Testis (tissue), 3 donors: ENCODE results near the gene TBCA. TPM values are rescaled to one million over a fixed set of nuclear protein-coding genes. Genes with fewer than 3 reads are reported as not detected.

ENCODE experiments used
- DNase-seq: peaks from one replicate; pipeline ENCODE4 v3.0.0-alpha.2; 2019
- H3K27ac ChIP-seq, 2 donors: fragments of 200-600 bp; sonication (generic); one replicate each; pipeline ENCODE4 v1.5.1; 2019
- H3K27me3 ChIP-seq: fragments of 200-600 bp; sonication (generic); one replicate; pipeline ENCODE4 v1.5.1; 2019
- H3K36me3 ChIP-seq: fragments of 200-600 bp; sonication (generic); one replicate; pipeline ENCODE4 v1.5.1; 2017; ENCODE audit warnings: low read depth; ENCODE audit errors: missing control alignments
- H3K4me1 ChIP-seq: fragments of 200-600 bp; sonication (generic); one replicate; pipeline ENCODE4 v1.5.1; 2019
- H3K4me3 ChIP-seq, 2 donors: fragments of 200-600 bp; sonication (generic); one replicate each; pipeline ENCODE4 v1.5.1; 2017 to 2019
- H3K9me3 ChIP-seq: fragments of 200-600 bp; sonication (generic); one replicate; pipeline ENCODE4 v1.5.1; 2017
- POLR2A ChIP-seq: fragments of 450-650 bp; IDR thresholded peaks from one replicate; pipeline ENCODE4 v1.6.1; 2017; ENCODE audit warnings: antibody characterized with exemption, mild to moderate bottlenecking, moderate library complexity
- WGBS, 2 donors: methylation state at CpG; one replicate each; pipeline ENCODE4 v1.1.5; 2018; 5-methylcytosine and 5-hydroxymethylcytosine counted together
- intact Hi-C: fragments of 100-400 bp; cut with DNase I; formaldehyde crosslinking; loops from one replicate; pipeline ENCODE4 v1.15.1; 2023; ENCODE audit warnings: low total_unique reads
- polyA plus RNA-seq: library from polyadenylated mRNA; stranded (reverse); fragments of 350-450 nt; fragmentation: Illumina TruSeq; extraction: RNeasy Lipid Tissue Mini Kit (QIAGEN cat#74804); gene quantifications from one replicate; pipeline ENCODE4 v1.2.3, GENCODE V29; 2014; ENCODE audit warnings: low read depth, low replicate concordance; ENCODE audit not compliant: insufficient read depth
- total RNA-seq, 2 donors: library from RNA; depleted of rRNA; stranded (reverse); fragments of >200 nt; gene quantifications; one replicate each; pipeline ENCODE4 v1.2.3, GENCODE V29; 2016
- TF ChIP-seq, protein P1 (sequence below), 3 experiments: fragments of 450-650 bp in 2 of 3; fragments of 200-600 bp in 1 of 3; sonication (generic) in 1 of 3; IDR thresholded peaks; one replicate each; pipeline ENCODE4 v1.5.1; 2016 to 2019; ENCODE audit warnings: antibody characterized with exemption in 3 of 3, mild to moderate bottlenecking in 2 of 3, moderate library complexity in 1 of 3

TBCA gene
- total and polyA plus RNA-seq, 3 donors from 2014 or later = 116 to 187 (median 123) TPM

DNA sequence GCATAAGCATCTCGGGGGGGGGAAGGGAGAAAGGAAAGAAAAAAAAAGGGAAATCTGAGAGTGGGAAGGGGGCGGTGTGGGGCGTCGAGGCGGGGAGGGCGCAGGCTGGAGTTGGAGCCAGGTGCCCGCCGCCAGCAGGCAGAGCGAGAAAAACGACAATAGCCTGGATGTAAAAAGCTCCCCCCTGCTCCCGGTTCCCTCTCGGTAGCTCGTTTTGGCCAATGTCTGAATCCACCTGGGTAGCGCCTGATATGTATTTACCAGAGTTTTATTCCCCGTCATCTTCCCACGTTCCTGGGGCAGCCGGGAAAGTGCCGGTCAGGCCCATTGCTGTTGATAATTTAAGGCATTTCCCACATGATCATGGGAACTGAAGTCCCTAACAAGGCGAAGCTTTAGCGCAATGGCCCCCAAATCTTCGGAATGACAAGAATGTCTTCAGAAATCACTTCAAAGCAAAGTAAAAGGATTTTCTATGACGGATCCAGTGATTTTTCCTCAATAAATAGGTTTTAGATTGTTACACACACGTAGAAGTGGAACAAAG lies 134.7 kb downstream of the TBCA start:
- Histone ChIP-seq H3K9me3 (no peaks in the 10 kb centered on the region), H3K4me3 (no peak overlapping the region), H3K27ac (no peak overlapping the region), H3K4me1 (no peaks in the 10 kb centered on the region), H3K27me3 (peaks cover 15% of the 10 kb centered on the region), H3K36me3 (no peaks in the 10 kb centered on the region)
- intact Hi-C loops = no loop called here
- no peak for TF ChIP-seq POLR2A
- TF ChIP-seq, protein P1, sequence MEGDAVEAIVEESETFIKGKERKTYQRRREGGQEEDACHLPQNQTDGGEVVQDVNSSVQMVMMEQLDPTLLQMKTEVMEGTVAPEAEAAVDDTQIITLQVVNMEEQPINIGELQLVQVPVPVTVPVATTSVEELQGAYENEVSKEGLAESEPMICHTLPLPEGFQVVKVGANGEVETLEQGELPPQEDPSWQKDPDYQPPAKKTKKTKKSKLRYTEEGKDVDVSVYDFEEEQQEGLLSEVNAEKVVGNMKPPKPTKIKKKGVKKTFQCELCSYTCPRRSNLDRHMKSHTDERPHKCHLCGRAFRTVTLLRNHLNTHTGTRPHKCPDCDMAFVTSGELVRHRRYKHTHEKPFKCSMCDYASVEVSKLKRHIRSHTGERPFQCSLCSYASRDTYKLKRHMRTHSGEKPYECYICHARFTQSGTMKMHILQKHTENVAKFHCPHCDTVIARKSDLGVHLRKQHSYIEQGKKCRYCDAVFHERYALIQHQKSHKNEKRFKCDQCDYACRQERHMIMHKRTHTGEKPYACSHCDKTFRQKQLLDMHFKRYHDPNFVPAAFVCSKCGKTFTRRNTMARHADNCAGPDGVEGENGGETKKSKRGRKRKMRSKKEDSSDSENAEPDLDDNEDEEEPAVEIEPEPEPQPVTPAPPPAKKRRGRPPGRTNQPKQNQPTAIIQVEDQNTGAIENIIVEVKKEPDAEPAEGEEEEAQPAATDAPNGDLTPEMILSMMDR (IDR thresholded peaks at IDR 0.05) = no peak
- 9 to 12% methylated on average over 23 of the region's 23 CpGs for WGBS, 2 donors
- no peak for DNase-seq

Other genes with a start within 250 kb of the TBCA start
- under 1 TPM; 0.37 to 0.39 TPM for gene OTP, start 137.6 kb downstream of the TBCA start, total RNA-seq
- gene OTP, start 137.6 kb downstream of the TBCA start, polyA plus RNA-seq = 1.5 TPM